A673 (cell line): ENCODE data around the gene UBE3B.

Source experiments
- EZH2 ChIP-seq: fragments of 200-600 bp; sonication (generic); IDR thresholded peaks from 2 replicates; pipeline ENCODE4 v1.6.1; 2017; ENCODE audit warnings: borderline replicate concordance, low read depth, mild to moderate bottlenecking, mixed read lengths, antibody characterized with exemption, low read length; ENCODE audit not compliant: poor library complexity, severe bottlenecking
- TF ChIP-seq, protein P1 (sequence below): fragments of 300-800, 200-600 bp; sonication (generic); conservative IDR thresholded peaks from 2 replicates; pipeline ENCODE4 v1.5.1; 2017; ENCODE audit warnings: low read depth, mild to moderate bottlenecking, antibody characterized with exemption, low read length, moderate library complexity, mixed read lengths

DNA sequence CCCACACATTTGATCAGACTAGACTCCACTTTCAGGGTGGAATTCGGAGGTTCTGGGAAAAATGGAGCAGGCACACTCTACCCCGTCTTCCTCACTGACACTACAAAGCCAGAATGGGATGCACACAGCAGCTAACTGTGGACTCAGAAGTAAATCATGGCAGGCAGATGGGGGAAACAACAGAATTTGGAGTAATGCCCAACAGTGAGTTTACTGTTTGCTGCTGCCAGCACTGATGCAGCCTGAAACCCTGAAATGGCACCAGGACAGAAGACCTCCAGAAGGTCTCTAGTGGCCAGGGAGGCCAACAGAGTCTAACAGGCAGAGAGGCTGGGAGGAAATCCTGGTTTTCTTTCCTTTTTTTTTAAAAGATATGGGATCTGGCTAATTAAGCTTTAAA is 24.9 kb upstream of the UBE3B start:
- TF ChIP-seq, protein P1, sequence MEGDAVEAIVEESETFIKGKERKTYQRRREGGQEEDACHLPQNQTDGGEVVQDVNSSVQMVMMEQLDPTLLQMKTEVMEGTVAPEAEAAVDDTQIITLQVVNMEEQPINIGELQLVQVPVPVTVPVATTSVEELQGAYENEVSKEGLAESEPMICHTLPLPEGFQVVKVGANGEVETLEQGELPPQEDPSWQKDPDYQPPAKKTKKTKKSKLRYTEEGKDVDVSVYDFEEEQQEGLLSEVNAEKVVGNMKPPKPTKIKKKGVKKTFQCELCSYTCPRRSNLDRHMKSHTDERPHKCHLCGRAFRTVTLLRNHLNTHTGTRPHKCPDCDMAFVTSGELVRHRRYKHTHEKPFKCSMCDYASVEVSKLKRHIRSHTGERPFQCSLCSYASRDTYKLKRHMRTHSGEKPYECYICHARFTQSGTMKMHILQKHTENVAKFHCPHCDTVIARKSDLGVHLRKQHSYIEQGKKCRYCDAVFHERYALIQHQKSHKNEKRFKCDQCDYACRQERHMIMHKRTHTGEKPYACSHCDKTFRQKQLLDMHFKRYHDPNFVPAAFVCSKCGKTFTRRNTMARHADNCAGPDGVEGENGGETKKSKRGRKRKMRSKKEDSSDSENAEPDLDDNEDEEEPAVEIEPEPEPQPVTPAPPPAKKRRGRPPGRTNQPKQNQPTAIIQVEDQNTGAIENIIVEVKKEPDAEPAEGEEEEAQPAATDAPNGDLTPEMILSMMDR, result no peak
- TF ChIP-seq EZH2, result no peak
